BJ (cell line): ENCODE data around the gene SUGCT. TPM values are rescaled to one million over a fixed set of nuclear protein-coding genes. Genes with fewer than 3 reads are reported as not detected.

Source experiments
- CTCF ChIA-PET: fragments of 350-600 bp; formaldehyde crosslinking; extraction: SDS; loops from one replicate; lab custom pipeline; 2021; ENCODE audit warnings: antibody characterized with exemption, inconsistent platforms; lab: Yijun Ruan, JAX
- POLR2A ChIA-PET: fragments of 300-600 bp; sonication (Branson Sonifier 250); formaldehyde crosslinking; extraction: SDS; loops from one replicate; lab custom pipeline; 2021; ENCODE audit warnings: antibody characterized with exemption; lab: Charles Lee
- DNase-seq: peaks from one replicate; pipeline ENCODE4 v3.0.0-alpha.2; 2011; ENCODE audit warnings: low read depth
- H3K27me3 ChIP-seq: 2 replicates; pipeline ENCODE4 v1.6.0; 2011; ENCODE audit warnings: low read length; ENCODE audit not compliant: control insufficient read depth, insufficient read depth
- H3K36me3 ChIP-seq: 2 replicates; pipeline ENCODE4 v1.5.1; 2011; ENCODE audit warnings: low read length; ENCODE audit not compliant: control insufficient read depth, insufficient read depth
- H3K4me3 ChIP-seq: 2 replicates; pipeline ENCODE4 v1.5.1; 2011; ENCODE audit warnings: low read depth, mild to moderate bottlenecking, control low read depth, low read length
- polyA plus RNA-seq: library from polyadenylated mRNA; depleted of rRNA; stranded (reverse); fragments of >200 nt; gene quantifications from 2 replicates; pipeline ENCODE4 v1.2.3, GENCODE V29; 2011
- TF ChIP-seq, protein P1 (sequence below): IDR thresholded peaks from 2 replicates; pipeline ENCODE4 v1.5.1; 2011; ENCODE audit warnings: low read depth, mild to moderate bottlenecking, control low read depth, inconsistent platforms, low read length, moderate library complexity; ENCODE audit not compliant: insufficient read depth

SUGCT gene
- polyA plus RNA-seq, 1 experiment: 10.6 TPM

- no peak for DNase-seq
- H3K4me3 ChIP-seq: no peak overlapping the region
- CTCF ChIA-PET: no interaction called here
- H3K27me3 ChIP-seq: no peaks in the 10 kb centered on the region
- TF ChIP-seq, protein P1, sequence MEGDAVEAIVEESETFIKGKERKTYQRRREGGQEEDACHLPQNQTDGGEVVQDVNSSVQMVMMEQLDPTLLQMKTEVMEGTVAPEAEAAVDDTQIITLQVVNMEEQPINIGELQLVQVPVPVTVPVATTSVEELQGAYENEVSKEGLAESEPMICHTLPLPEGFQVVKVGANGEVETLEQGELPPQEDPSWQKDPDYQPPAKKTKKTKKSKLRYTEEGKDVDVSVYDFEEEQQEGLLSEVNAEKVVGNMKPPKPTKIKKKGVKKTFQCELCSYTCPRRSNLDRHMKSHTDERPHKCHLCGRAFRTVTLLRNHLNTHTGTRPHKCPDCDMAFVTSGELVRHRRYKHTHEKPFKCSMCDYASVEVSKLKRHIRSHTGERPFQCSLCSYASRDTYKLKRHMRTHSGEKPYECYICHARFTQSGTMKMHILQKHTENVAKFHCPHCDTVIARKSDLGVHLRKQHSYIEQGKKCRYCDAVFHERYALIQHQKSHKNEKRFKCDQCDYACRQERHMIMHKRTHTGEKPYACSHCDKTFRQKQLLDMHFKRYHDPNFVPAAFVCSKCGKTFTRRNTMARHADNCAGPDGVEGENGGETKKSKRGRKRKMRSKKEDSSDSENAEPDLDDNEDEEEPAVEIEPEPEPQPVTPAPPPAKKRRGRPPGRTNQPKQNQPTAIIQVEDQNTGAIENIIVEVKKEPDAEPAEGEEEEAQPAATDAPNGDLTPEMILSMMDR: no peak
- POLR2A ChIA-PET: no interaction called here
- no peaks in the 10 kb centered on the region for H3K36me3 ChIP-seq
Measured at GRCh38 chr7:40876601-40877000, 741.8 kb downstream of the SUGCT start.

DNA sequence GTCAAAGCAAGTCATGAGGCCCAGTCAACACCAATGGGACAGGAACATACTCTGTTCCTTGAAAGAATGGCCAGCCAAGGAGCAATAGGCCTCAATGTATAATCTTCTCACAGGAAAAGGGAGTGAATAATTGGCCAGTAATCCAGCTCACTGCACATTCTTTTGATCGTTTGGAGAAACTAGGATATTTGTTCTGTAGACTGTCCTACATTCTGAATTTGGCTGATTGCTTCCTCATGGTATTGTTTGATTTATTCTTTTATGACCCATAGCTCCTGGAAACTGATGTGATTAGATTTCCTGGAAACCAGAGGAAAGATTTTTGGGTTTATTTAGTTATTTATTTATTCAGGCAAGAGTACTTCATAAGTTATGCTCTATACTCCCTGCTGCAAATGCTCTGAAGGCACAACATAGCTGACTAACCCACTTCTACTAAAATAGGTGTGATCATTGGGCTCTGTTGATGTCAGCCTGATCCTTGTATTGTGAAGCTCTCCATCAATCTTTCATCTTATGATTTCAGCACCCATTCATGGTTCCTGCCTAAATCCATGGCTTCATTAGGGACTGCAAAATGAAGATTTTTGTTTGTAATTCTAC is 745.2 kb downstream of the SUGCT start:
- Histone ChIP-seq H3K27me3 (no peaks in the 10 kb centered on the region), H3K4me3 (no peak overlapping the region), H3K36me3 (no peaks in the 10 kb centered on the region)
- TF ChIP-seq, protein P1: no peak
- ChIA-PET POLR2A (interaction anchor here (0.6 kb wide), 1 partner anchor 343 kb away, joined by 3 read pairs; no protein-coding TSS in a partner anchor), CTCF (interaction anchor here (1.5 kb wide), 1 partner anchor 9 kb away, joined by 5 read pairs; no protein-coding TSS in a partner anchor)
- no peak for DNase-seq

DNA sequence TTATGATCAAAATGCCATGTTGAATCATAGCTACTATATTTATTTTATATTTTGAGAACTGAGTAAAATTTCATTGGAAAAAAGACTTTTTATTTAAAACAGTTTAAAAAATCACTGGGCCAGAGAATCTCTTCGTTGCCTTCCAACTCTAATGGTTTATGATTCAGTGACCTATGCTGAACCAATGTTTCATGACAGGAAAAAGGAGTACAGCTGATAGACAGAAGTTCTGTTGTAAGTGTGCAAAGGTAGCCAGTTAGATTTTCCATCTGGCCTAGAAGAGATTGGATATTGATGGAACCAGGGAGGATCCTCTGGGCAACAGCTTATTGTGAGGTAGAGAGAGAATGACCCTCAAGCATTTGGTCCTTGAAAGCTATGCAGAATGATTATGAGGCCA is 745.8 kb downstream of the SUGCT start:
- DNase-seq: no peak
- CTCF ChIA-PET: interaction anchor here (1.5 kb wide), 1 partner anchor 9 kb away, joined by 5 read pairs; no protein-coding TSS in a partner anchor
- Histone ChIP-seq H3K27me3 (no peaks in the 10 kb centered on the region), H3K4me3 (no peak overlapping the region), H3K36me3 (no peaks in the 10 kb centered on the region)
- POLR2A ChIA-PET: no interaction called here
- TF ChIP-seq, protein P1: no peak

DNA sequence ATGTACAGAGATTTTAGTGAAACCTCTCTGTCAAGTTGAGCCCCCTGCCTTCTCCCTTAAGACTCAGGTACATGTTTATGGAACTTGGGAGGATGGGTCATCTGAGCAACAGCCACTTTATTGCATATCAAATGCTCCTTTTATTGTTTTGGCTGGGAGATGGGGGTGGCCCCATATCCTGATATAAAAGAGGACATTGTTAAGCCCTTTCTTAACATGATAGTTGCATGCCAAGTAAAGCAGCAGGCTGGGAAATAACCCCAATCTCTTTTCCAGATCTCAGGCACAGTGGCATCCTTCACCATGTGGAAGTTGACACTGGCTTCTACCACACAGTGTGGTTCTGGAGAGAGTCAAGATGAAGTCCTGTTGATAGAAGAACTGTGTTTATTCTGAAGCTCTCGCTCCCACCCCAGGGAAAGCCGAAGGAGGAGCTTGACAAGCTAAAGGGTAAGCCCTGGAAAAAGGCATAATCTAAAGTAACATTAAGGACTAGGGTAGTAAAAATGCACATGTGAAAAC is 746.7 kb downstream of the SUGCT start:
- TF ChIP-seq, protein P1: no peak
- no peak for DNase-seq
- Histone ChIP-seq H3K27me3 (no peaks in the 10 kb centered on the region), H3K4me3 (no peak overlapping the region), H3K36me3 (no peaks in the 10 kb centered on the region)
- POLR2A ChIA-PET: no interaction called here
- CTCF ChIA-PET: no interaction called here

DNA sequence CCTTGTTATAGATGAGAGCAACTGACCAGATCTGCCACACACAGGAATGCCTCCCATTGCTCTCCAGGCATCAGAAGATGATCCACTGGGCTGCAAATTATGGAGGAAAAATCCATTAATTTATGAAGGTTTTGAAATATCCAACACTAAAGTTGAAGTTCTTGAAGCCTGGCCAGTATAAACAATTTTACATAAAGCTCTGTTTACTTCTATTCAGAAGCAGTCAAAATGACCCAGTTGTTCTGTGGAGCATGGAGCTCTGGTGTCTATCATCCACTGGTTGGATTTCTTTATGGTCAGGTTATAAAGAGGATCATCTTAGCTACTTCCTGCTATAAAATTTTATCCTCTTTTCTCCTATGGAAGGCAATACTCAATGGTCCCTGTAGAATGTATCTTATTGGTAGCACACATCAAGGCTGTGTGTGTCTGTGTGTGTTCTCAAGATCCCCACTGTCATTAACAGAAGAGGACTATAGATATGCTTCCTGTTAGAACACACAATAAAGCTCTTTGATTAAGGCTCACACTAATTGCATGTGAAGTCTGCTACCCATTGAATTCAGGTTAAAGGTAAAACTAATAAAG is 747.4 kb downstream of the SUGCT start:
- TF ChIP-seq, protein P1: no peak
- ChIA-PET CTCF (interaction anchor here (0.7 kb wide), 1 partner anchor 16 kb away, joined by 3 read pairs; no protein-coding TSS in a partner anchor), POLR2A (no interaction called here)

More for the DNA sequence above, 747.4 kb downstream of the SUGCT start:
- H3K27me3 ChIP-seq: no peaks in the 10 kb centered on the region
- H3K36me3 ChIP-seq: no peaks in the 10 kb centered on the region
- no peak for DNase-seq
- H3K4me3 ChIP-seq: no peak overlapping the region
